Activated gamma-delta T cell treated with Interleukin-2 at 50 U/mL for 16 hours (primary cell): ENCODE results near the gene LSS.
"Not testable (repeated sequence)": the region's sequence is repeated elsewhere in the genome, so short reads cannot be mapped to it uniquely, and the experiment has no call there.

Experiments
- DNase-seq: peaks from one replicate; pipeline ENCODE4 v3.0.0-alpha.2; 2020

The LSS gene

DNA sequence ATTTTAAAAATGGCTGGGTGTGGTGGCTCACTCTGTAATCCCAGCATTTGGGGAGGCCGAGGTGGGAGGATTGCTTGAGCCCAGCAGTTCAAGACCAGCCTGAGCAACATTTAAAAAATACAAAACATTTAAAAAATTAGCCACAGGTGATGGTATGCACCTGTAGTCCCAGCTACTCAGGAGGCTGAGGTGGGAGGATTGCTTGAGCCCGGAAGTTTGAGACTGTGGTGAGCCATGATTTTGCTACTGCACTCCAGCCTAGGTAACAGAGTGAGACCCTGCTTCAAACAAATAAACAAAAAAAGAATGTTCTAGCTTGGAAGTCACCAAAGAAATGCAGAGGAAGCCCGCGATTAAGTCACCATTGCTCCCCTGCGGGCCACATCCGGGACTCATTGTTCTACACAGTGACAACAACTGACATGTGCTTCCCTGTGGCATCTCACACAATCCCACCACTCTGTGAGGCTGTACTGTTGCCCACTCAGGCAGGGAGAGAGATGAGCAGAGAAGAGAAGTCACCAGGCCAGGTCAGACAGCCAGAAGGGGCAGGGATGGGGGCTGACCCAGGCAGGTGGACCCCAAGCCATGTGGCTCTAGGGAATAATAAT is 25.9 kb downstream of the LSS start:
- no peak for DNase-seq

GRCh38 chr21:46200877-46201803 is 27.4 kb downstream of the LSS start:
- DNase-seq = not testable (repeated sequence)

- DNase-seq = no peak
Measured at GRCh38 chr21:46199436-46200373, 28.9 kb downstream of the LSS start.

- DNase-seq = no peak
Measured at GRCh38 chr21:46196733-46197132, 31.8 kb downstream of the LSS start.

DNA sequence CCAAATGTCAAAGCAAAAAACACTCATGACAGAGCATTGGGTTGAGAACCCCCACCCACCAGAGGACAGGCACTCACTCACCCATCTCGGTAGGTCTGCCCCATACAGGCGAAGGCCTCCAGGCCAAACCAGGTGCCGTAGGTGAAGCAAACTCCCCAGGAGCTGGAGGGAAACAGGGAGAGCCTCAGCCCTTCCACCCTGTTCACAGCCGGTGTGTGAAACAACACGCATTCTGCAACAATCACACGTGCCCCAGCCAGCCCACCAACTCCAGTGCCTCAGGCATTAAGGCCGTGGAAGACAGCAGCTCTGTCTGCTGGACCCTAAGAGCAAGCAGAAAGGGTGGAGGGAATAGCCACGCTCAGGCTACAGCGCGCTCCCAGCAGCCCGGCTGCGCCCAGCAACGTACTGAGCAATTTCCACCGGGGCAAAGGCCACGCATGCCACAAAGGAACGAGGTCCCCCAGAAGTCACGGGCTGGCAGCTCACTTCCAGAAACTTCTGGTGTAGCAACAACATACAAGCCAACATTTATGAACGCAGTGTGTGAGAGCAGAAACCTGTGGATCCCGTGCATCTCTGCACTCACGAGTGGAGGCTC is 32.9 kb downstream of the LSS start:
- no peak for DNase-seq

GRCh38 chr21:46194374-46195334 is 33.9 kb downstream of the LSS start:
- no peak for DNase-seq

DNA sequence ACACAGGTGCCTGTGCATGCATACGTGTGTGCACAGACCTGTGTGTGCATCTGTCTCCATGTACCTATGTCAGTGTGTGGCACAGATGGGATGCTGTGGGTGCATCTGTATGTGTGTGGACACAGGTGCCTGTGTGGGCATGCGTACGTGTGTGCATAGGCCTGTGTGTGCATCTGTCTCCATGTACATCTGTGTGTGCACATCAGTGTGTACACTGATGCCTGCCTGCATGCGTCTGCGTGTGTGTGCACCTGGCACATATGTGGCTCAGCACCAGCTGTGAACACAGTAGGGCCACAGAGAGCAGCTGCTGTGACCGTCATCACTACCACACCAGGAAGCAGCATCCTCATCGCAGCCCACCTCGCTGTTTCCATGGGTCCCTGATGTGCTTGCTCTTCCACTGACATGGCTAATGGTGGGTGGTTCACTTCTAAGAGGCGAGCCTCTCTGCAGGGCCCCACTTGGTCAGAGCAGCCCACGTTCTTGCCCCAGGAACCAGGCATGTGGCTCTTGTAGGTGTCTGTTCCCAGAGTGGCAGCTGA is 34.7 kb downstream of the LSS start:
- no peak for DNase-seq

GRCh38 chr21:46191686-46192575 is 36.6 kb downstream of the LSS start:
- no peak for DNase-seq

- no peak for DNase-seq
Measured at GRCh38 chr21:46191257-46191685, 37.3 kb downstream of the LSS start.

DNA sequence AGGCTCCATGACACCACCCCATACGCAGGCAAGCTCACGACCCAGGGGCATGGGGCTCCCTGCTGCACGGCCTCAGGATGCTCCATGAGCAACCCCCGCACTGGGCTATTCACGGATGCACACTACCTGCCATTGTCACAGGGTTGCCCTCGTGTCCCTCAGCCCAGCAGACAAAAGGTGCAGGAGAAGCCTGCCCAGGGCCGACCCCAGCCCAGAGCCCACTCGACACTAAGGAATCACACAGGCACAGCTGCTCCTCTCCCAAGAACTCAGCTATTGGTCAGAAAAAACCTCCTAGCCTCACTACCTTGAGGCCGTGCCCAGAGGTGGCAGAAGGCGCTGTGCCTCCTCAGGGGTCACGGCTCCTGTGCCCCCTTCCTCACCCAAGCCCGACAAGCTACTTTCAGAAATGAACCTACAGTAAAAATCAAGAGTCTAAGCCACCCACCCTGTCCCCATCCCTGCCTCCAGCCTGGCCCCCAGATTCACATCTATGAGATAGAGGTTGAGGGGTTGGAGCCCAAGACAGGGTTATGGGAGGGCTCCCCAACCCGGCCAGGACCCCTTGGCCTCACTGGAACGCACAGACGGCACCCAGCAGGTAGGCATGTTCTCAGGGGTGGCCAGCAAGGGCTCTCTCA is 38.0 kb downstream of the LSS start:
- DNase-seq = no peak

- no peak for DNase-seq
Measured at GRCh38 chr21:46189959-46190490, 38.5 kb downstream of the LSS start.

DNA sequence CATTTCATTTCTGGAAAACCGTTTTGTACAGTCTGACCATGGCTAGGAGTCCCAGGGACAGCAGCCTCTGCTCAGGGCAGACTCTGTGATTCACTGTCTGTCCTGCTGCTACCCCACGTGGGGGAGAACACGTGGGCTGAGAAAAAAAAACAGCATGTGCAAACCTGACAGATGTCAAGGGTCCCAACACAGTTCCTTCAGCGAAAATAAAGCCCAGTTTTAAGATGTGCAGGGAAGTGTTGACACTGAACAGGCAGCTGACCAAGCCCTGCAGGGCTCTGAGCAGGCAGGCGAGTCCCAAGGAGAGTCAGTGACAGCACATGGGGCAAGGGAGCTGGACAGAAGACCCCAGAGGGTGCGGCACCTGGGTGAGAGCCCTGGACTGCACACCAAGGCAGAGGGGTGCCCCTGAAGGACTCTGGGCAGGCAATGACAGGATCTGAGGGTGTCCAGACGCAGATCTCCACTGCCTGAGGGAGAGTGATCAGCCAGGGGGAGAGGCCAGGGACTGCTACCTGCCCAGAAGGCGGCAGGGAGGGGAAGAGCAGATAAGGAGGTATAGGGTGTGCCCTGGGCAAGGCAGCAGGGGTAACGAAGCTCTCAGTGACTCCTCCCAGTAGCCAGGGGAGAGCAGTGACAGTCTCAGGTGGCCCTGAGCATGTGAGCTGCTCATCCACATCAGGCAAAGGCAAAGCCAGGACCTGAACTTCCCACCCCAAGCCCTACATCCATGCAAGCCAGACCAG is 39.2 kb downstream of the LSS start:
- no peak for DNase-seq

GRCh38 chr21:46188226-46189212 is 40.1 kb downstream of the LSS start:
- no peak for DNase-seq

GRCh38 chr21:46187814-46188213 is 40.8 kb downstream of the LSS start:
- DNase-seq = no peak

GRCh38 chr21:46187261-46187660 is 41.3 kb downstream of the LSS start:
- DNase-seq = no peak

GRCh38 chr21:46185716-46186115 is 42.9 kb downstream of the LSS start:
- DNase-seq = no peak
